T-helper 22 cell (primary cell): ENCODE results near the gene SPTBN1.
"Not testable (repeated sequence)": the region's sequence is repeated elsewhere in the genome, so short reads cannot be mapped to it uniquely, and the experiment has no call there.

Experiments used
- DNase-seq: peaks from one replicate; pipeline ENCODE4 v3.0.0-alpha.2; 2020; ENCODE audit warnings: low read depth

SPTBN1 gene

DNA sequence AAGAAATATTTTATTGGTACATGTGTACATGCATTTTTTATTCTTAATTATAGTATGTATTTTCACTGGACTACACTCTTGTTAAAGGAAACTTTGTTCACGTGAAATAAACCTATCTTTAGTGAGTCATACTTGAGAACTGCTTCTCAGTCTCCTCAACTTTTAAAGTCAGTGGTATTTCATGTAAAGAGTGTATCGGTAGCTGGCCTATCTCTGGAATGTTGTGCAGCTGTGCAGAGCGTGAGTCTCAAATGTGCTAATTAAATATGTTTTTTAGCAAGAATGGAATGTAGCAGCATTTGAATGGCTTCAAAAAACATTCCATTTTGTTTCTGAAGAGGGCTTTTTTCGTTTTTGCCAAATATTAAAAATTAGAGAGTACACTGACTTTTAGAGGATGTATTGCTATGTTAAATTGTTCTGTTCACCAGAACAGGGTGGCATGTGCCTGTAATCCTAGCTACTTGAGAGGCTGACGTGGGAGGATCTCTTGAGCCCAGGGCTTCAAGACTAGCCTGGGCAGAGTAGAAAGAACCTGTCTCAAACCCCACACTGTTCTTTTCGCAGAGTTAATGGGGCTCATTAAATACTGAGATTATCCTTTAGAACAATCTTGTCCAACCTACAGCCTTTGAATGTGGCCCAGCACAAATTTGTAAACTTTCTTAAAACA is 14.3 kb downstream of the SPTBN1 start:
- no peak for DNase-seq

DNA sequence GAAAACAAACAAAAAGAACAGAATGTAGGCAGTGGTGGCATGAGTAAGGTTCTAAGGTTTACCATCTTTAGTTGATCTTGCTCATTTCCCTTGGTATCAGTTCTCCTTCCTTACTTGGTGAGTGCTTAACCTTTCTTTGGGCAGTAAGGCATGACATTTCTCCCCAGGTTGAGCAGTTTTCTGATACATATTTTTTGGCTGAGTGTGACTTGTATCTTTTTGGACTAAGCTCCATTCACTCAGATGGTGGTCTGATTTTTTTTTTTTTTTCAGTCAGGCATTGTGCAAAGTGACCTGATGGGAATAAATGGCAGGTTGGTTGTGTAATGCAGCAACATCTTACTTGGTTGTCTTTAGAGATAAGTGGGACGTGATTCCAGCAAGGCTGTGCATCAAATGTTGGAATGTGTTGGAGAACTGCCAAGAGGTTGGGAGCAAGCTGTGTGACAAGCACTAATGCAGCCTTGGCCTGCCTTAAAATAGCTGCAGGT is 15.1 kb downstream of the SPTBN1 start:
- DNase-seq = no peak

DNA sequence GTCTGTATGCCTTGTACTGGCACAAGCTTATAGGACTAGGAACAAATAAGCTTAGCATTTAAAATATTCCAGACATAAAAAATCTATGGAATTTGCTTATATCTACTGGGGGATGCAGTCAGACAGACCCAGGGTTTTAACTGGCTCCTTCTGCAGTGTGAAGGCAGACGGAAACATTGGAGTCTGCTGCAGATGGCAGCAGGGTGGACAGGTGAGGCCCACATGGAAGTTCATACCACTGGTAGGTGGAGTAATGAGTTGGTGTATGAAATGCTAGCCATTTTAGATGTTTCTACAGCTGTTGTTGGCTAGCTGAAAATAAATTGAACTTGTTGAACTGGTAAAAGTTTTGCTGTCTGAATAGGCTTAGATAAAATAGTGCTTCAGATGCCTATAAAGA is 17.7 kb downstream of the SPTBN1 start:
- DNase-seq = no peak

DNA sequence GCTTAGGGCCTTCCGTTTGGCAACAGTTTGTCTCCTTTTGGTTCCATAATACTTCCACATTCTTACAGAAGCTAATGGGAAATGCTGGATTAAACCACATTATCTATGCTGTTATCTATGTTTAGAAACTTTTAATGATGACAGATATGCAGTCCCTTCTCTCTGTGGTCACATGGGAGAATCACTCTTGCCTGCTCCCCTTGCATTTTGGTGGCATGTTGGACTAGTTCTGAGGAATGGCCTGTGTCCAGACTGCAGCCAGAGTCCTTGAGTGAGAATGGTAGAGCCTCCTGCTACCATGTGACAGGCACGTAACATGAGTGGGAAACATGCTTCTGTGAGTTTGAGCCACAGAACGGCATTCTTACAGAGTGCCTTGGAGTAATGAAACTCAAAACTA is 19.2 kb downstream of the SPTBN1 start:
- no peak for DNase-seq

DNA sequence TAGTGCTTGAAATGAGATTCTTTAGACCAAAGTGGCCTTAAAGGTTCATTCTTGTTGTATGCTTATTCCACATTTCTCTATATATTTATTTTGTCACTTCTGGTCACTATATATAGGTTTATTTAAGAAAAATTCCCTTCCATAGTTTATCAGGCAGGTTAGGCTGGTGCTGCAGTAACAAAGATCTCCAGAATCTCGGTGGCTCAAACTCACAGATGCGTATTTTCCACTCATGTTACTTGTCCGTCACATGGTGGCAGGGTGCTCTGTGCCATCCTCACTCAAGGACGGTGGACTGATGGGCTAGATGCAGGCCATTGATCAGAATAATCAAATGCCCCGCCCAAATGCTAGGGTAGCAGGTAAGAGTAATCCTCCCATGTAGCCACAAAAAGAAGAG is 19.8 kb downstream of the SPTBN1 start:
- DNase-seq = no peak

DNA sequence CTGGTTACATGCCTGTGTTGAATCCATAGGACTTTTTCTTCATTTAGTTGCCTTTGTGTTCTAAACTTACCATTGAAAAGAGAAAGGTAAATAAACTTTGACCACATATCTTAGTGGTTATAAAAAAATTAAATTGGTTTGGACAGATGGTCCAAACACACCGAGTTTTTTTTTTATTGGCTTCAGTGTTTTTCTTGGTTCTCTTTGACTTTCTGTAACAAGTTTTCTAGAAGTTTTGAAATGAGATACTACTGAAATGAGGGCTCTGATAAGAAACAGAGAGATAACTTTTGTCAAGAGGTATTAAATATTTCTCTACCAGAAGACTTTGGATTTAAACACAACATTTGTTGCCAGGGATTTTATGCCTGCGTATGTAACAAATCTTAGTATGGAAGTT is 20.7 kb downstream of the SPTBN1 start:
- DNase-seq = no peak

DNA sequence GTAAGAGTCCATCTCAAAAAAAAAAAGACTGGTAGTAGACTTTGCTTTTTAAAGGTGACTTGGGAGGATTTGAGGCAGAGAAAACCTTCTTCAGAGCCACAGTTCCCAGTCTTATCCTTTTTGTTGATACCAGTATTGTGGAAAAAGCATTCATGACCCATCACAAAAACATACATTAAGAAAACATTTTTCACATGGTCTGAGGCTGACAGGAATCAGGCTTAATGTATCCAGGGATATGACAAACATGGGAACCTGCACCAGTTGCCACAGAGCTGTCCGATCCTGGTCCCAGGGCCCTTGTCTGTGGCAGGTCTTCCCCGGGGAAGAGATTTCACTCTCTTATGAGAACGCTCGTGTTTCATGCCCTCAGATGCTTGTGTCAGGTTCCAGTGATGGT is 21.8 kb downstream of the SPTBN1 start:
- no peak for DNase-seq

DNA sequence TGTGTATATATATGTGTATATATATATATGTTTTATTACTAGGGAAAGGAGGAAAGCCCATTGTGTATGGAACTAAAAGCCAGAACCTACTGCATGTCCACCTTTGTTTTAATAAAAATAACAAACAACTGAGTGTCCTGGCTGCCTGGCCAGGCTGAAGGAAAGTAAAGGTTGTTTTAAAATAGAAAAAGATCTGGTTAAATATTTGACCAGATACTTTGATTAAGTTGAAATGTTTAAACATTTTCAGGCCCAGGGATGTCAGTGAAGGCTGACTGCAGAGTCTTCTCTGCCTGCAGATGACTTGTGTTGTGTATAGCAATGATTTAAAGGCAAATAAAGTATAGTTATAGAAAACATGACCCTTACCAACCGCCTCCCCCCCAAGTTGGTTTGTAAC is 22.8 kb downstream of the SPTBN1 start:
- DNase-seq = no peak

DNA sequence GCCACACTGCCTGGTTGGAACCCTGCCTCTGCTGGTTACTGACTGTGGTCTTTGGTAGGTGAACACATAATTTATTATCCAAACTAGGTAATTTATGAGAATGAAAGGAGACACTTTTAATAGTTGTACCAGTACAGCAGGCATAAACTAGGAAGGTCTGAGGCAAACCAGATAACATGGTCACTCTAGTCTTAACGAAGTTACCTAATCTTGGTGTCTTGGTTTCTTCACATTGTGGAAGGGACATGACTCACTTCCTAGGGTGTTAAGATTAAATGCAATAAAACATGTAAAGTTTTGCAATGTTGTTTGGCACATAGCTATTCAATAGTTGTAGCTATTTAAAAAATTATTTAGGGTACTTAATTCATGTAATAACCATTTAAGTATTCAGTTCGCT is 23.3 kb downstream of the SPTBN1 start:
- DNase-seq = no peak

DNA sequence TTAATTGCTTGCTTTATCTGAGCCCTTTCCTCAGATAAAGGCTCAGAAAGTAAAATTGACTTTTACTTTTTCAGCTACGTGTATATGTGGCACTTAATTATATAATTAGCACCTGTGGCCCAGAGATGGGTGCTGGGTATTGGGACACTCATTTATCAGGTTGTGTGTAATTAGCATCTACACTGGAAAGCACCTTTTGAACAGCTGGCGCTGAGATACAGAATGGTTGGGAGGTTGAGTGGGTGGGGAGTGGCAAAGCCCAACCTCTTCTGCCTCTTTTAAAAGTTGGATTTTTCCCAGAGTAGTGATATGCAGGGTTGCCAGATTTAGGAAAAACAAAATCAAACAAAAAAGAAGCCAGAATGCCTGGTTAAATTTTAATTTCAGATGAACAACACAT is 23.9 kb downstream of the SPTBN1 start:
- no peak for DNase-seq

DNA sequence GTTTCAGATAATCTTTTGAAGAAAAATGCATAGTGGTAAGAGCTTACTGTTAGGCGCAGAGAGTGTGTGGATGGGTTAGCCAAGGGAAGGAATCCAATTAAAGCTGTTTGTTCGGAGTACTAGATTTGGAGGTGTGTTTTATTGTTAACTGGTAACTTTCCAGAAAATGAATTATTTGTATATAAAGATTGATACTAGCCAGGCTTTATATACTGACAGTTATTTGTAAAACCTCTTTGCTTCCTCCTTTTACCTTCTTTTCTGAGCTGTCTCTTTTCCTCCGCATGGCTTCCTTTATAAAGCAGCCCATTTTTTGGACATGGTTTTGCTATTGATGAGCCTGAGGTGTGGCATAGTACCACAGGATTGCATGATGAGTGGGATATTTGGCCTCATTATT is 25.6 kb downstream of the SPTBN1 start:
- no peak for DNase-seq

DNA sequence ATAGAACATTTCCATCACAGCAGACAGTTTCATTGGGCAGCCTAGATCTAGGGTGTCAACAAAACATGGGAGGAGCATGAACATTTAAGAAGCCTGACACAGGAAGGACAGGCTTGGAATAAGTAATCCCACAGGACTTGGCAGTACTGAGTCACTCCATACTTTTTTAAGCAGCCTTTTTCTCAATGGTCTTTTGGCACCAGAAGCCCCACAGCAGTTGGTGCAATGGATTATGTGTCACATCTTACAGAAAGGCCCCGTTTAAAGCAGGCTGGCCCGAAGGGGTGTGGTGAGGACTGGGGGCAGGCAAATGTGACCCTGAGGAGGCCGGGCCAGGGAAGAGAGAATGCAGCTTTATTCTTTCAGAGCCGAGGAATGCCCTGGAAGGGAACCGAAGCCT is 26.6 kb downstream of the SPTBN1 start:
- DNase-seq = no peak

DNA sequence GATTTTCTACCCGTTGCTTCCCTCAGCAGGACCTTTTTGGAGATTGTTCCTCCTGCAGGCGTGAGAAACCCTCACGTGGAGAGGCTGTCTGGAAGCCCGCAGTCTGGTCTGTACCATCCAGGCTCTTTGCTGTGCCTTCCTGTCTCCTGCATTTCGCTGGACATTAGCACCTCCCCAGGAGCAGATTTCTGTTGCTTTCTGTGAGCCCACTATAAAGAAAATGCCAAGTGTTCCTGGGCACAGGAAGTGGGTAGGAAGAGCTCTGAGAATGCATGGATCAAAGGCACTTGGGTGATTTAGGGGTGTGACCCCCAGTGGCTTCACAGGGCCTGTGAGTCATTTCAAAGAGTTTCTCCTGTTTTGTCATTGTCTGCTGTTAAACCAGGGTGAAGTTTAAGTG is 27.3 kb downstream of the SPTBN1 start:
- DNase-seq = no peak

DNA sequence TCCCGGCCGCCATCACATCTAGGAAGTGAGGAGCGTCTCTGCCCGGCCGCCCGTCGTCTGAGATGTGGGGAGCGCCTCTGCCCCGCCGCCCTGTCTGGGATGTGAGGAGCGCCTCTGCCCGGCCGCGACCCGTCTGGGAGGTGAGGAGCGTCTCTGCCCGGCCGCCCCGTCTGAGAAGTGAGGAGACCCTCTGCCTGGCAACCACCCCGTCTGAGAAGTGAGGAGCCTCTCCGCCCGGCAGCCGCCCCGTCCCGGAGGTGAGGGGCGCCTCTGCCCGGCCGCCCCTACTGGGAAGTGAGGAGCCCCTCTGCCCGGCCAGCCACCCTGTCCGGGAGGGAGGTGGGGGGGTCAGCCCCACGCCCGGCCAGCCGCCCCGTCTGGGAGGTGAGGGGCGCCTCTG is 29.6 kb downstream of the SPTBN1 start:
- not testable (repeated sequence) for DNase-seq

DNA sequence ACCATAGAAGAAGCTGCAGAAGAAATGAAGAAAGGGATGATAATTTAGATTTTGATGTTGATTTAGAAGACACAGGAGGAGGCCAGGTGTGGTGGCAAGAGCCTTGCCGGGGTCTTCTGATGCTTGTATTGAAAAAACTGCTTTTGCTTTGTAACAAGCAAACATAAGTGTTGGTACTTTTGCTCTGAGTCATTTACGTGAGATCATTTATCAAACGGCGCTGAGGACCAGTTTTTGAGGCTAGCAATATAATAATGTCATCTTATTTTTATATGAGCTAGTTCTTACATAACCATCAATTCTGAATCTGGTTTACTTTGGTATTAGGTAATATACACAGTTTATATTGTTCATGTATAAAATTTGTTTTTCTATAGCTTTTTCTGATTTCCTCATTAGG is 30.6 kb downstream of the SPTBN1 start:
- no peak for DNase-seq

DNA sequence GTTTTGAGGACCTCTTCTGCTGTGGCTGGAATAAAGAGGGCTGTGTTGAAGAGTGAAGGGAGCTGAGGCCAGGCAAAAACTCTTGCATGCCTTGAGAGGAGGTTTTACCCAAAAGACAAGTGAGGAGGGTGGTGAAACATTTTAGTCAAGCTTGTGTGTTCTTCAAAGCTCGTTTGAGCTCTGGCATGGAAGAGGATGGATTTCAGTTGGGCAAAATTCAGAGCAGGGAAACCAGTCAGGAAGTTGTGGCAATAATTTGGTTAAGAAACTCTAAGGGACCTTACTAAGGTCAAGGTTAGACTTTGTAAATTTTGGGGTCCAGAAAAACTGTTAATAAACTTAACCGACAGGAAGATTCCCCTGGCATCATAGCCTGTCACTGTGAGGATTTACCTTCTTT is 34.7 kb downstream of the SPTBN1 start:
- no peak for DNase-seq

DNA sequence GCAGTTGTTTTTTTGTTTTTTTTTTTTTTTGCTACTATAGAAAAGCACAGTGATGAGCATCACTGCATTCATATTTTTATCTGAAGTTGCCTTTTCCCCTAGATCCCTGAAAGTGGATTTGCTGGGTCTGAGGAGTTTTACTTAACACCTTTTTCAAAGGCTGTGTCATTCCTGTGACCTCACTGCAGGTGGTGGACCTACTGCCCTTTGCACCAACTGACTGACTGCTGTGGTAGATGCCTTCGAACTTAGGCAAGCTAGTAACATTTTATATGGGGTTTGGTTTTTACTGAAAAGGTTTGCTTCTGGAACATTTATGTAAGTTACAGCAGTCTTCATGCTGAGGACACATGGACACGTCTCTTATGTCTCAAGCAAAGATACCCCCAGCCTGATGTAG is 36.2 kb downstream of the SPTBN1 start:
- no peak for DNase-seq

DNA sequence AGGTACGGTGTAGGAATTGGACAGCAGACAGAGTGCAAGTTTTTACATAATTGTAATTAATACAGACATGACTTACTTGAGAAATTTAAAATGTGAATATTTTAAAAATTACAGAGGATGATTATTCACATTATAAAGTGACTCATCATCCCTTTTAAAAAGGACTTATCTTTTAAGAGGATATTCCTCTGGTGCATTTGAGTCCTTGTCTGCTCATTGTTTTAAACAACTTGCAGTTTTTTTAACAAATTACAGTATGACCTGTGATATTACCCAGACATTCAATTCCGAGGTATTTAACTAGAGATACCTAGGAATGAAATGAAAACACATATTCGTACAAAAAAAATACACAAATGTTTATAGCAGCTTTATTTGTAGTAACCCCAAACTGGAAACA is 38.0 kb downstream of the SPTBN1 start:
- DNase-seq = no peak

DNA sequence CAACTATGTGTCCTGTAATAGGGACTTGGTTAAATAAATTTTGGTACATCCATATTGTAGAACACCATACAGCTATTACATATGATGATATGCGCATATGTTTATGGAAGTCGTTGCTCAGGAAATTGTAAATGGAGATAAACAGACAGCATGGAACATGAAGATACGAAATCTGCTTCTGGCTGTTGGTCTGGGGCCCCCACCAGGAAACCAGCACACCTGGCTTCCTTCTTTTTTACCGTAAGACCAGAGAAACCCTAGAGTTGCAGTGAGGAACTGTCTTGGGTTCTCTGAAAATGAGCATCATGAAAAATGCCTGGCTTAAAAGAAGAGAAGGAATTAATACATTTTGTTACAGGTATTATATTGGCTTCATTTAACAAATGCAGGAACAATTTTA is 40.8 kb downstream of the SPTBN1 start:
- no peak for DNase-seq

DNA sequence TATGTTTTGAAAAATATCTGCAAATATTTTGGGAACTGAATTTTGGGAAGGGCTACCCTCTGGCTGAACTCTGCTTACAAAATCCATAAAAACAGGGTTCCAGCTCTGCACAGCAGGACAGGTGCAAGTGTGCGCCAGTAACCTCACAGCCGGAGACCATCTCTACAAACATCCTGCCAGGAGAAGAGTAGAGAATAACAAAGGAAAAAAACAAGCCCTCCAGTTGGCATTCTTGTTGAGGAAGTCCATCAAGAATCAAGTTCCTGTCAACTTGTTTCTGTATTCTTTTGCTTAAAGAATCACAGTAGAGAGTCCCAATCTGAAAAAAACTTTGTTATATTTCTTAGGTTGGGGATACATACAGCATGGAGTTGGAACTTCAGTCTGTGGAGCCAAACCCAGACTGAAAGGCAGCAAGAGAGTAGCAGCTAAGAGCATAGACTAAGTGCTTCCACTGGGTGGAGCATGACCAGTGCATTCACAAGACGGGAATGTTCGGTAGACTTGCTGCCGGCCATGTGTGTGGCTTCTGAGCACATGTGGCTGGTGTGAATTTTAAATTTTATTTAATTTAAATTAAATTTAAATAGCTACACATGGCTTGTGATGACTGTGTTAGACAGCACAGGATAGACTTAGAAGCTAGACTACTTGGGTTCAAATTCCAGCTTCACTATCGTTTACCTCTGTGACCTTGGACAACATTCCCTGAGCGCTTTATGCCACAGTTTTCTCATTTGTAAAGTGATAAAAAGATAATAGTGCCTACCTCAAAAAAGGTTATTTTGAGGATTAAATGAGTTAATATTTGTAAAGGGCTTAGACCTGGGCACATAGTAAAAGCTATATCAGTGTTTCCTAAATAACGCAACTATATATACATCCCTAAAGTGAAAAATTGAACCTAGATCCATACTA is 41.9 kb downstream of the SPTBN1 start:
- DNase-seq = no peak

DNA sequence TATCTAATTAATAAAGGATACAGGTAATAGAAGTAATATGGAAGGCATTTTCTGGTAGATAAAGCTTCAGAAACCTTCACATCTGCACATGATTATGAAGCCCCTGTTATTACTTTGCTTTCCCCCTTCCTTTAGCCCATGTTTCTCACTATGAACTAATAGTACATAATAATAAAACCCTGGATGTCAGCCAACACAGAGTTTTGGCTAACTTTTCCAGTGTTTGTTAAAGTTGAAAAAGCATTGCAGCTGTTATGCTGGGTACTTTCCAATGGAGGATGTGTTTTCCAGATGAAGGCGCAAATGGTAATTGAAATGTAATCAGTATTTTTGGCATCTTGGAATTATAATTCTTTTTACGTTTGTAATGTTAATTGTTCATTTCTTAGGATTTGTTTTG is 43.5 kb downstream of the SPTBN1 start:
- no peak for DNase-seq

DNA sequence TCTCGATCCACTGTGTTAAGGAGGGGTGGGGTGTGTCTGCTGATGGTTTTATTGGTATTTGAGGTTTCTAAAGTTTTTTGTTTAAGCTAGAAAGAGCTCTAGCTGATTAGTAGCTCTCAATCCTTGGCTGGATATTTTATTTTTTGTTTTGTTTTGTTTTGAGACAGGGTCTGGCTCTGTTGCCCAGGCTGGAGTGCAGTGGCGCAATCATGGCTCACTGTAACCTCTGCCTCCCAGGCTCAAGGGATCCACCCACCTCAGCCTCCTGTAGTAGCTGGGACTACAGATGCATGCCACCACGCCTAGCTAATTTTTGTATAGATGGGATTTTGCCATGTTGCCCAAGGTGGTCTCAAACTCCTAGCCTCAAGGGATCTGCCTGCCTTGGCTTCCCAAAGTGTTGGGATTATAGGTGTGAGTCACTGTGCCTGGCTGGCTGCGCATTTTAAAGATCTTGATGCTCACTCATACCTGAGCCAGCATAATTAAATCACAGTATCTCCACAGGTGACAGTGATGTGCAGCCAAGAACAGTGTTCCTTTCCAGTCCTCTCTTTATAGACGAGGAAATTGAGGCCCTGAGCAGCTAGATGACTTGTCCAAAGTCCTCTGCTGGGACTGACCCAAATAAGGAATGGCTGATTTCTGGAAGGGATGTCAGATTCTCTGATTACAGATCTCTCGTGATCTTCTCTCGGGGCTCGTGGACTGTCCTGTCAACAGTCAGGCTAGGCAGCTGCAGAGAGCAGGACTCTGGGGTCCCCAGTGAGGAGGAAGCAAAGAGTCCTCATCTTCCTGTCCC is 44.5 kb downstream of the SPTBN1 start:
- DNase-seq = no peak

DNA sequence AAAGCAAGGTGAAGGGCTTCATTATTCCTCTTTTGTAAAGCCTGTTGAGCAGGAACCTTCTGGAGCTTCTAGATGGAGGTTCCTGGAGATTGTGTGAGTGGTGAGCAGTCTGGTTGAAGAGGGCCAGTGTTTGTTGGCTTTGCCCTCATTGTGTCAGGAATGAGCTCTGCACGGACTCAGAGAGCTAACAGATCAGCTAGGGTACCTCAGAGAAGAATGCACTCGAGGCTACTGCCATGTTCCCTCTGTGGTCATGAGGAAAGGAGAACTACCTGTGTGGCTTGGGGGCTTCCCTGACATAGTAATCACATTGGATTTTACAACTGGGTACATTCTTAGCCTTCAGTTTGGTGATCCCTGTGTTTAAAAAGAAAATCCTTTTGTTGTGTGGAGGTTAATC is 46.6 kb downstream of the SPTBN1 start:
- DNase-seq = no peak
